ENCODE measurements around the gene FAM114A1.
"Not testable (repeated sequence)": the region's sequence is repeated elsewhere in the genome, so short reads cannot be mapped to it uniquely, and the experiment has no call there.

Gene FAM114A1

DNA sequence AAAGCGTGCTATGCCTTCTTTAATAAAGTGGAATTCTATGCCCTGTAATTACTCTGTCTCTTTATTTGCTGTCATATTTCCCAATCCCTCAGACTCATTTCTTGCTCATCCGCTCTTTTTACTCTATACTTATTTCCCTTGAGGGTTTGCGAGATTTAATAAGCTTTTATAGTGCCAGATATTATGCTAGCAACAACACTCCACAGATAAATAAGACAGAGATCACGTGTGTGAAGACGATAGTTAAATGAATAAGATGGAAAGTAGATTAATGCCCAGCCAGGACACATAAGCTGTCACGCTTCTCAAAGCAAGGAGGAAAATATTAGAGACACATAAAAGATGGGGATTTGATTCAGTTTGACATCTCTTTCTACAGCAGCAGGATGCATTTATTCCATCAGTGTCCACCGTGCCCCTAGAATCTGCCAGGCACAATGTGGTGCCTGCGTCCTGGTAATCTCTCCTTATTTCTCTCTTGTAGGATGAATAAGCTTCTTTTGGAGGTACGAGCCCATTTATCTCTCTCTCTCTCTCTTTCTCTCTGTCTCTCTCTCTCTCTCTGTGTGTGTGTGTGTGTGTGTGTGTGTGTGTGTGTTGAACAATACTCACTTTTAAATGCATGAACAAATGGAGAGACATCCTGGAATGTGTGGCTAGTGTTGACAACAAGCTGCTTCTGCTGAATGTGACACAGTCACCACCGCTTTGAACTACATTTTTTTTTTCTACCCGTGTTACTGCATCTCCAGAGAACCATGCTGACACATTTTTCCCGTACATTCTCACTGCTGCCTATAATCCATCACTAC, 116.4 kb downstream of the FAM114A1 start:
- Histone ChIP-seq H3K4me3 (ENCODE audit: low read length) (no peak overlapping the region), H3K36me3 (ENCODE audit: control insufficient read depth, low read length) (peaks cover 95% of the 10 kb centered on the region), H3K27me3 (ENCODE audit: control insufficient read depth, low read length) (no peaks in the 10 kb centered on the region), H4K20me1 (ENCODE audit: control insufficient read depth, insufficient read depth, low read depth, low read length) (no peaks in the 10 kb centered on the region), H3K79me2 (ENCODE audit: control insufficient read depth, low read length) (no peaks in the 10 kb centered on the region), H3K9me2 (replicated peaks; ENCODE audit: control insufficient read depth, low read length) (no peaks in the 10 kb centered on the region), H3K27ac (ENCODE audit: low read depth, low read length) (no peak overlapping the region), H3K4me1 (ENCODE audit: control insufficient read depth, low read length) (peaks cover 34% of the 10 kb centered on the region), H3F3A (ENCODE audit: control insufficient read depth, insufficient read depth) (peaks cover 12% of the 10 kb centered on the region), H3K9me3 (ENCODE audit: control insufficient read depth, insufficient read depth, low read length) (no peaks in the 10 kb centered on the region), H3K4me2 (ENCODE audit: low read length) (no peak overlapping the region)
- TF ChIP-seq, protein P1, sequence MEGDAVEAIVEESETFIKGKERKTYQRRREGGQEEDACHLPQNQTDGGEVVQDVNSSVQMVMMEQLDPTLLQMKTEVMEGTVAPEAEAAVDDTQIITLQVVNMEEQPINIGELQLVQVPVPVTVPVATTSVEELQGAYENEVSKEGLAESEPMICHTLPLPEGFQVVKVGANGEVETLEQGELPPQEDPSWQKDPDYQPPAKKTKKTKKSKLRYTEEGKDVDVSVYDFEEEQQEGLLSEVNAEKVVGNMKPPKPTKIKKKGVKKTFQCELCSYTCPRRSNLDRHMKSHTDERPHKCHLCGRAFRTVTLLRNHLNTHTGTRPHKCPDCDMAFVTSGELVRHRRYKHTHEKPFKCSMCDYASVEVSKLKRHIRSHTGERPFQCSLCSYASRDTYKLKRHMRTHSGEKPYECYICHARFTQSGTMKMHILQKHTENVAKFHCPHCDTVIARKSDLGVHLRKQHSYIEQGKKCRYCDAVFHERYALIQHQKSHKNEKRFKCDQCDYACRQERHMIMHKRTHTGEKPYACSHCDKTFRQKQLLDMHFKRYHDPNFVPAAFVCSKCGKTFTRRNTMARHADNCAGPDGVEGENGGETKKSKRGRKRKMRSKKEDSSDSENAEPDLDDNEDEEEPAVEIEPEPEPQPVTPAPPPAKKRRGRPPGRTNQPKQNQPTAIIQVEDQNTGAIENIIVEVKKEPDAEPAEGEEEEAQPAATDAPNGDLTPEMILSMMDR (IDR thresholded peaks at IDR 0.05; ENCODE audit: low read depth, low read length, poor library complexity, severe bottlenecking), result no peak
- no peak for TF ChIP-seq EZH2phosphoT487 (IDR thresholded peaks at IDR 0.05; ENCODE audit: borderline replicate concordance, low read length)

- Histone ChIP-seq H3K4me1 (ENCODE audit: control insufficient read depth, low read length) (peaks cover 43% of the 10 kb centered on the region), H3K36me3 (ENCODE audit: control insufficient read depth, low read length) (peaks cover 92% of the 10 kb centered on the region), H4K20me1 (ENCODE audit: control insufficient read depth, insufficient read depth, low read depth, low read length) (no peaks in the 10 kb centered on the region), H3K79me2 (ENCODE audit: control insufficient read depth, low read length) (no peaks in the 10 kb centered on the region), H3K9me2 (replicated peaks; ENCODE audit: control insufficient read depth, low read length) (no peaks in the 10 kb centered on the region), H3K9me3 (ENCODE audit: control insufficient read depth, insufficient read depth, low read length) (no peaks in the 10 kb centered on the region), H3K4me2 (ENCODE audit: low read length) (no peak overlapping the region), H3K27ac (ENCODE audit: low read depth, low read length) (0 out of 2 replicates have a peak overlapping the region, but pooled peaks have one; percentile 1), H3K4me3 (ENCODE audit: low read length) (no peak overlapping the region), H3K27me3 (ENCODE audit: control insufficient read depth, low read length) (no peaks in the 10 kb centered on the region), H3F3A (ENCODE audit: control insufficient read depth, insufficient read depth) (peaks cover 12% of the 10 kb centered on the region)
- TF ChIP-seq, protein P1 (IDR thresholded peaks at IDR 0.05; ENCODE audit: low read depth, low read length, poor library complexity, severe bottlenecking), result no peak
- TF ChIP-seq EZH2phosphoT487 (IDR thresholded peaks at IDR 0.05; ENCODE audit: borderline replicate concordance, low read length), result no peak
These were observed 117.9 kb downstream of the FAM114A1 start for GRCh38 chr4:38985410-38986100.

DNA sequence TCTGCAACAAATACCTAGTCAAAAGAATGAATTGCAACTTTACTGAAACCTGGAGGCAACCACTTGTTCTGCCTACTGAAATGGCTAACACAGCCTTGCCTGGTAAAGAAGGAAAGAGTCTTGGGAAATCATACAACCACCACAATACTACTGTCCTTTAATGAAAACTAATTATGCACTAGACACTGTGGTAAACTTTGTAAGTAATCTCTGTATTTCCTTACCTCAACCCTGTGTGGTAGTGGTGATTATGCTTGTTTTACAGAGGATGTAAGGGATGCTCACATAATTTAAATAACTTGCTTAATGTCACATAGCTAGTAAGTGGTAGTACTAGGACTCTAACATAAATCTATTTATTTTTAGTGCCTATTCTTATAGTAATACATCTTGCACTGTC, 119.9 kb downstream of the FAM114A1 start:
- H3K27me3 ChIP-seq (ENCODE audit: control insufficient read depth, low read length), result no peaks in the 10 kb centered on the region
- peaks cover 12% of the 10 kb centered on the region for H3F3A ChIP-seq (ENCODE audit: control insufficient read depth, insufficient read depth)
- H3K9me2 ChIP-seq (replicated peaks; ENCODE audit: control insufficient read depth, low read length), result no peaks in the 10 kb centered on the region
- H3K4me3 ChIP-seq (ENCODE audit: low read length), result peak overlapping the region; percentile 0; the same call in 1 of the 2 replicates
- no peaks in the 10 kb centered on the region for H4K20me1 ChIP-seq (ENCODE audit: control insufficient read depth, insufficient read depth, low read depth, low read length)
- H3K79me2 ChIP-seq (ENCODE audit: control insufficient read depth, low read length), result peaks cover 3% of the 10 kb centered on the region; the same call in 1 of the 2 replicates
- H3K4me1 ChIP-seq (ENCODE audit: control insufficient read depth, low read length), result peaks cover 43% of the 10 kb centered on the region
- peaks cover 88% of the 10 kb centered on the region for H3K36me3 ChIP-seq (ENCODE audit: control insufficient read depth, low read length)
- H3K9me3 ChIP-seq (ENCODE audit: control insufficient read depth, insufficient read depth, low read length), result no peaks in the 10 kb centered on the region
- peak overlapping the region; percentile 19; the same call in 1 of the 2 replicates for H3K27ac ChIP-seq (ENCODE audit: low read depth, low read length)
- H3K4me2 ChIP-seq (ENCODE audit: low read length), result peak overlapping the region; percentile 35
- TF ChIP-seq, protein P1 (IDR thresholded peaks at IDR 0.05; ENCODE audit: low read depth, low read length, poor library complexity, severe bottlenecking), result no peak
- TF ChIP-seq EZH2phosphoT487 (IDR thresholded peaks at IDR 0.05; ENCODE audit: borderline replicate concordance, low read length), result no peak

DNA sequence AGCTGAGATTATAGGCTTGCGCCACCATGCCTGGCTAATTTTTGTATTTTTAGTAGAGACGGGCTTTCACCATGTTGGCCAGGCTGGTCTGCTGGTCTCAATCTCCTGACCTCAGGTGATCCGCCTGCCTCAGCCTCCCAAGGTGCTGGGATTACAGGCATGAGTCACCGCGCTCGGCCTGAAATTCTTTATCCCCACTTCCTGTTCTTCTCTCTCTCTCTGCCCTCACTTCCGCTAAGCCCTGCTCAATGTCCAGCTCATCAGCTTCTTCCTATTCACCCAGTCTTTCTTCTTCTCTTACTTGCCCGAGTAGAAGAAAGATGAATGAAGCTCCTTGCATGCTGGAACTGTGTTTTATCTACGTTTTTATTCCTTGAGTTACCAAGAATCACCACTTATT, 120.7 kb downstream of the FAM114A1 start:
- not testable (repeated sequence) for H3K4me2 ChIP-seq (ENCODE audit: low read length); H3K79me2 ChIP-seq (ENCODE audit: control insufficient read depth, low read length); H4K20me1 ChIP-seq (ENCODE audit: control insufficient read depth, insufficient read depth, low read depth, low read length); H3K27ac ChIP-seq (ENCODE audit: low read depth, low read length); H3K27me3 ChIP-seq (ENCODE audit: control insufficient read depth, low read length); H3K9me2 ChIP-seq (replicated peaks; ENCODE audit: control insufficient read depth, low read length); H3K4me3 ChIP-seq (ENCODE audit: low read length); H3K9me3 ChIP-seq (ENCODE audit: control insufficient read depth, insufficient read depth, low read length)
- H3K4me1 ChIP-seq (ENCODE audit: control insufficient read depth, low read length), result peaks cover 43% of the 10 kb centered on the region
- H3F3A ChIP-seq (ENCODE audit: control insufficient read depth, insufficient read depth), result peaks cover 12% of the 10 kb centered on the region
- H3K36me3 ChIP-seq (ENCODE audit: control insufficient read depth, low read length), result peaks cover 84% of the 10 kb centered on the region

Data from DOHH2 (cell line).